Muscle layer of duodenum (tissue), 2 donors: ENCODE data around the gene PRDX2.

Experiments used
- H3K27ac ChIP-seq: one replicate; pipeline ENCODE4 v1.7.0; 2013; ENCODE audit warnings: mild to moderate bottlenecking, low read length
- H3K27me3 ChIP-seq: one replicate; pipeline ENCODE4 v1.7.0; 2013; ENCODE audit warnings: low read depth, mild to moderate bottlenecking, control low read depth, low read length
- H3K36me3 ChIP-seq, 2 donors: one replicate each; pipeline ENCODE4 v1.7.0; 2013; ENCODE audit warnings: low read length in 2 of 2, control low read depth in 1 of 2, mild to moderate bottlenecking in 1 of 2; ENCODE audit not compliant: insufficient read depth in 2 of 2, control insufficient read depth in 1 of 2
- H3K4me1 ChIP-seq, 2 donors: one replicate each; pipeline ENCODE4 v1.7.0; 2013; ENCODE audit warnings: low read length in 2 of 2, mild to moderate bottlenecking in 2 of 2, control low read depth in 1 of 2, moderate library complexity in 1 of 2; ENCODE audit not compliant: insufficient read depth in 2 of 2, control insufficient read depth in 1 of 2
- H3K4me3 ChIP-seq, 2 donors: one replicate each; pipeline ENCODE4 v1.7.0; 2013; ENCODE audit warnings: low read length in 2 of 2, low read depth in 1 of 2, mild to moderate bottlenecking in 1 of 2
- H3K9me3 ChIP-seq, 2 donors: one replicate each; pipeline ENCODE4 v1.7.0; 2013; ENCODE audit warnings: low read length in 2 of 2, control low read depth in 1 of 2, mild to moderate bottlenecking in 1 of 2; ENCODE audit not compliant: control insufficient read depth in 1 of 2
- donor health status: healthy.

The PRDX2 gene

GRCh38 chr19:12838182-12838885 is 36.7 kb upstream of the PRDX2 start, which contains the start of gene MAST1:
Gene MAST1 (plus strand): TSS chr19:12838515. CDS start chr19:12838573, 58 bp downstream.
- H3K27me3 ChIP-seq, result peaks cover 73% of the 10 kb centered on the region

GRCh38 chr19:12837225-12837624 is 35.6 kb upstream of the PRDX2 start:
- H3K27me3 ChIP-seq, result peaks cover 83% of the 10 kb centered on the region
- H3K9me3 ChIP-seq, result no peaks in the 10 kb centered on the region
- H3K27ac ChIP-seq, result no peak overlapping the region
- peaks cover 0 to 42% of the 10 kb centered on the region in 2 donors for H3K4me1 ChIP-seq
- no peak overlapping the region for H3K4me3 ChIP-seq
- H3K36me3 ChIP-seq, result no peaks in the 10 kb centered on the region

More at GRCh38 chr19:12838182-12838885, 36.7 kb upstream of the PRDX2 start, which contains the start of gene MAST1:
- H3K36me3 ChIP-seq, result no peaks in the 10 kb centered on the region
- H3K27ac ChIP-seq, result no peak within 1 kb of the TSS
- H3K9me3 ChIP-seq, result no peaks in the 10 kb centered on the region
- peaks cover 0 to 31% of the 10 kb centered on the region in 2 donors for H3K4me1 ChIP-seq
- peak within 1 kb of the TSS in 1 of 2 donors; percentile 38 for H3K4me3 ChIP-seq

GRCh38 chr19:12836529-12836863 is 34.9 kb upstream of the PRDX2 start:
- no peaks in the 10 kb centered on the region for H3K36me3 ChIP-seq
- no peak overlapping the region for H3K4me3 ChIP-seq
- H3K27ac ChIP-seq, result no peak overlapping the region
- H3K27me3 ChIP-seq, result peaks cover 83% of the 10 kb centered on the region
- H3K9me3 ChIP-seq, result no peaks in the 10 kb centered on the region
- peaks cover 0 to 44% of the 10 kb centered on the region in 2 donors for H3K4me1 ChIP-seq

DNA sequence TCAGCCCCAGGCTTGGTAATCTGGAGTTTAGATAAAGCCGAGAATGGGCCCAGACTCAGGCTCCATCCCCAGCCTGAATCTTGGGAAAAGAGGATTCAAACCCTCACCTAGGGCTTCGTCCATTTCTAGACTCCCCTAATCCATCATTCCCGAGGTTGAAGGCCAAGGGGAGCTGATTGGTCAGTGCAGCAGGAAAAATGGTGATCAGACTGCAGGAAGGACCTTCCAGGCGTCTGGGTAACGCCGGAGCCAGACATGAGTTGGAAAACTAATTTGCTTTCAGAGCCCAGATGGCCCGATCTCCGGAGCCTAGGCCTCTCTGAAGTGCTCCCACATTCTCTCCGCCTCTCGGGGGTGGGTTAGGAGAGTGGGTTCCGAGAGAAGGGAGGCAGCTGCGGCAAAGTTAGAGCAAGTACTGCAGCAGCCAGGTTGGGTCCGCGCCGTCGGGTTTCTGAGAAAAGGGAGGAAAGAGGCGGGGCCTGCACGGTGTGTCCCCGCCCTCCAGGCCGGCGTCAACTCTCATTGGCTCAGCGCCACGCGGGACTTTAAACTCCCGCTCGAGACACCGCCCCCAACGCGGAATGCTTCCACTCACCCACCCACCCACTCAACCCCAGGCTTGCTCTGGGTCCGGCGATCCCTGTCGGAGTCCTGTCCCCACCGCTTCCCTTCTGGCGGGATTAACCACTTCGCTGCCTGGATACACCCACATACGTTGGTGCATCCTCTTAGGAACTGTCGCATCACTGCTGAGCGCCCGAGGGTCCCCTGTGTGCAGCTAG is 33.6 kb upstream of the PRDX2 start:
- Histone ChIP-seq H3K4me1 (peaks cover 0 to 34% of the 10 kb centered on the region in 2 donors), H3K27me3 (peaks cover 80% of the 10 kb centered on the region), H3K27ac (no peak overlapping the region), H3K36me3 (no peaks in the 10 kb centered on the region), H3K4me3 (no peak overlapping the region), H3K9me3 (no peaks in the 10 kb centered on the region)

- peaks cover 79% of the 10 kb centered on the region for H3K27me3 ChIP-seq
- peaks cover 0 to 34% of the 10 kb centered on the region in 2 donors for H3K4me1 ChIP-seq
Observed at GRCh38 chr19:12834566-12834943, 33.0 kb upstream of the PRDX2 start, which contains the start of gene RTBDN. Gene RTBDN (minus strand): TSS chr19:12834579. CDS start chr19:12829979, 4,600 bp downstream.

GRCh38 chr19:12833738-12834565 is 32.4 kb upstream of the PRDX2 start:
- Histone ChIP-seq H3K9me3 (no peaks in the 10 kb centered on the region), H3K27ac (no peak overlapping the region), H3K4me1 (peaks cover 0 to 33% of the 10 kb centered on the region in 2 donors), H3K27me3 (peaks cover 77% of the 10 kb centered on the region), H3K4me3 (peak overlapping the region in 1 of 2 donors; percentile 56), H3K36me3 (no peaks in the 10 kb centered on the region)

More at GRCh38 chr19:12834566-12834943, 33.0 kb upstream of the PRDX2 start, which contains the start of gene RTBDN:
- H3K36me3 ChIP-seq, result no peaks in the 10 kb centered on the region
- H3K27ac ChIP-seq, result no peak within 1 kb of the TSS
- H3K9me3 ChIP-seq, result no peaks in the 10 kb centered on the region
- H3K4me3 ChIP-seq, result peak within 1 kb of the TSS in 1 of 2 donors; percentile 56

DNA sequence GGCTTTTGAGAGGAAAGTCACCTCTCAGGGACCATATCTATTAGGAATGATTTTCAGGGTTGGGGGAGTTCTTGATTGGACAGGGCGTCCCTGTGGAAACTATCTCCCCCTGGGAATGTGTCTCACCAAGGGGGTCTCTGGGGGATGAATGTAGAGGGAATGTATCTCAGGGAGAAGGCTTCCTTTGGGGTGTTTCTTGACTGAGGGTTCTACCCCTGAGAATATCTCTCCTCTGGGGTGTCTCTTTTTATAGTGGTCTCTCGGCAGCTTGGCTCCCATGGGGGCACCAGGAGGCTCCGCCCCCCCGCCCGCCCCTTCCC is 31.8 kb upstream of the PRDX2 start:
- Histone ChIP-seq H3K9me3 (no peaks in the 10 kb centered on the region), H3K36me3 (no peaks in the 10 kb centered on the region), H3K4me3 (no peak overlapping the region), H3K4me1 (peaks cover 0 to 29% of the 10 kb centered on the region in 2 donors), H3K27ac (no peak overlapping the region), H3K27me3 (peaks cover 79% of the 10 kb centered on the region)

DNA sequence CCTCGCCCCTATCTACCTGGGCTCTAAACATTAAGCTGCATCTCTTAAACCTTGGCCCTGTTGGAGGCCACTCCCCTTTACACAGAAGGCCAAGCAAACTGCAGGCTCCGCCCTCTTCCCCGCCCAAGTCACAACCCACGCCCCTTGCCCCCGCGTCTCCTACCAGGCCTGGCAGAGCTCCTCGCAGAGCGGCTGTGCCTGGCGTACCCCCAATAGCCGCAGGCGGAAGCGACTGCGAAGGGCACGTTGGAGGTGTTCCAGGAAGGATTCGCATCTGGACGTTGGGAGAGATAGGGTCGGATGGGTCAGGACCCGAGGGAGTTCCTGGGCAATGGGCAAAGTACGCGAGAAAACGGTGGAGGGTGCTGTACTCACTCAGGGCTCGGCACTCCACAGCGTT is 26.9 kb upstream of the PRDX2 start:
- Histone ChIP-seq H3K4me3 (no peak overlapping the region), H3K27ac (no peak overlapping the region), H3K4me1 (peaks cover 0 to 22% of the 10 kb centered on the region in 2 donors), H3K9me3 (no peaks in the 10 kb centered on the region), H3K27me3 (peaks cover 42% of the 10 kb centered on the region), H3K36me3 (no peaks in the 10 kb centered on the region)

- H3K9me3 ChIP-seq, result peaks cover 0 to 3% of the 10 kb centered on the region in 2 donors
- no peaks in the 10 kb centered on the region for H3K36me3 ChIP-seq
- H3K4me1 ChIP-seq, result peaks cover 0 to 8% of the 10 kb centered on the region in 2 donors
- H3K4me3 ChIP-seq, result no peak overlapping the region
- H3K27me3 ChIP-seq, result peaks cover 16% of the 10 kb centered on the region
- no peak overlapping the region for H3K27ac ChIP-seq
Observed at GRCh38 chr19:12825254-12826131, 23.9 kb upstream of the PRDX2 start.

- peaks cover 0 to 5% of the 10 kb centered on the region in 2 donors for H3K4me1 ChIP-seq
- H3K27ac ChIP-seq, result no peak overlapping the region
- H3K9me3 ChIP-seq, result peaks cover 0 to 3% of the 10 kb centered on the region in 2 donors
- no peaks in the 10 kb centered on the region for H3K36me3 ChIP-seq
- H3K4me3 ChIP-seq, result no peak overlapping the region
- no peaks in the 10 kb centered on the region for H3K27me3 ChIP-seq
Observed at GRCh38 chr19:12821761-12822160, 20.2 kb upstream of the PRDX2 start.
